Midbrain (tissue), 1 donor: ENCODE data around the gene HDAC9.
"Not testable (repeated sequence)": the region's sequence is repeated elsewhere in the genome, so short reads cannot be mapped to it uniquely, and the experiment has no call there.

Source experiments
- DNase-seq: peaks from one replicate; lab custom pipeline; 2025; lab: John Stamatoyannopoulos, UW

HDAC9 gene

DNA sequence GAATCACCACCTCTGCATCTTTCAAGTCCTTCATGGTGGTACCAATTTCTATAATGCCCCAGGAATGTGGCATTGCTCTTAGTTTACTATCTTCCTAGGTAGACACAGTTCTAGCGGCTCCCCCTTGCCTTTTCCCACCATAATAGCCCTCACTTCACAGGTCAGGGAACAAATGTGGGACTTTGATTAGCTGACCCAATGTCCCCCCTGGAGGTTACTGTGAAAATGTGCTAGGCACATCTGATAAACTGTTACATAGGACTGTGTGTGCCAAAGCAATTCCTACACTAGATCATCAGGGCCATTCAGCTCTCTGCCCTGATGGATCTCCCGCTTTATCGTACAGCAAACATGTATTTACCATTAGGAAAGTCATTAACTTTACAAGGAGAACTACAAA lies 527.9 kb downstream of the HDAC9 start:
- no peak for DNase-seq

DNA sequence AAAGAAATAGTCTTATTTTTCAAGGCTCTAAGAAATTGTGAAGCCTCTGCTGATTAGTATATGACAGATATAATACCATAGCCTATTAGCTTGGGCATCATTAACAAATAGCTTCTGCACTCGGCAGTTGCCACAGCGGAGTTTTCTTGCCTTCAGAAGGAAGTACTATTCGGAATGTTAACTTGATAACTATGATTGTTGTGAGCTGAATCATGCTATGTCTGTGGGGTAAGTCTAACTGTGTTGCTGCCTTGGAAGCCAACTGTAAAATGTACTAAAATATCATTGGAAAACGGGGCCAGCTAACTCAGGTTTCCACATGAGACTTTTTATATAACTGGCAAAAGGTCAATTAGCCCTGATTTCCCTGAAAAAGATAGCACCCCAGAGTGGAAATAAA lies 528.7 kb downstream of the HDAC9 start:
- no peak for DNase-seq

DNA sequence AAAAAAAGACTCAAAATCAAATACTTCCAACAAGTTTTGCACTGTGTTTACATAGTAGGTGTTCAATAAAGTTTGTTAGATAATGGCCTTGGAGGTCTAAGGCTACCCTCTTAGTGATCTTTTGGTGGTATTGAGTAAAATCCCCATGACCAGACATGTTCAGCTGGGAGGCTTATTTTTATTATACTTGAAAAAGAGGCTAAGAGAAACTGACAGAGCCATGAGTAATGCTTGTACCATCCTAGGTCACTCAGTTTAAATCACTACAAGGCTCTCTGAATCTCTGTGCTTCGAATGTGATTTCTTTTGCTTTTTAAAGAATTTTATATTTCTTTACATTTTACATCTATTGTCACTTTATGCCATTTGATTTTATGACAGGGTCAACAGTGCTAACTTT lies 531.3 kb downstream of the HDAC9 start:
- no peak for DNase-seq

DNA sequence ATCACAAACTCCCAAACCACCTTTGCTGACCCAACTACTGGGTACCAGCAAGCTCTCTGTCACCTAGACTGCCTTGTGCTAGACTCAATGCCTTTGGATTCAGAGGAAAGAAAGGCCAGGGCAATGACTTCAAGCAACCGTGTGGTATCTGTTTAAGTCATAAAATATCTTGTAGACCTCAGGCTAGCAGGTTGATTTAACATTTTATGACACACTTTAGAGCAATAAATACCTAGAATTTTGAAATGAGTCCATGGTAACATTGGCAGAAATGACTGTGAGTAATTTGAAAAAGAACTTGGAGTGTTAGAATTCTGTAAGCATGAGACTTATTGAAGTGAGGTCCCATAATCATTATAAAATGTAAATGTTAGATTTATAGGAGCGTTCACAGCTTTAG lies 534.7 kb downstream of the HDAC9 start:
- no peak for DNase-seq

GRCh38 chr7:19032942-19033341 lies 537.4 kb downstream of the HDAC9 start:
- DNase-seq, result not testable (repeated sequence)

- DNase-seq, result peak; percentile 0
These were observed 556.3 kb downstream of the HDAC9 start for GRCh38 chr7:19051767-19052375.
